Prostate gland (tissue), 1 donor: ENCODE measurements around the gene USP40.

ENCODE experiments used
- POLR2A ChIP-seq: fragments of 450-650 bp; IDR thresholded peaks from one replicate; pipeline ENCODE4 v1.6.1; 2016; ENCODE audit warnings: antibody characterized with exemption, mild to moderate bottlenecking
- POLR2AphosphoS5 ChIP-seq: sonication (generic); formaldehyde crosslinking; IDR thresholded peaks from one replicate; pipeline ENCODE4 v1.6.1; 2017; ENCODE audit warnings: antibody characterized with exemption

- TF ChIP-seq POLR2A = no peak
- TF ChIP-seq POLR2AphosphoS5 = no peak
These were observed 97.1 kb downstream of the USP40 start for GRCh38 chr2:233469261-233470010.
